COLO829 (cell line): ENCODE measurements around the gene PLP2.
"Not testable (repeated sequence)": the region's sequence is repeated elsewhere in the genome, so short reads cannot be mapped to it uniquely, and the experiment has no call there.

Experiments used
- DNase-seq: peaks from one replicate; pipeline ENCODE4 v3.0.0; 2012; ENCODE audit warnings: low spot score

Gene PLP2

GRCh38 chrX:49171752-49172279, at the start of gene PLP2:
PLP2 (plus strand) TSS chrX:49171898; CDS start chrX:49172001, 103 bp downstream.
- DNase-seq: no peak

DNA sequence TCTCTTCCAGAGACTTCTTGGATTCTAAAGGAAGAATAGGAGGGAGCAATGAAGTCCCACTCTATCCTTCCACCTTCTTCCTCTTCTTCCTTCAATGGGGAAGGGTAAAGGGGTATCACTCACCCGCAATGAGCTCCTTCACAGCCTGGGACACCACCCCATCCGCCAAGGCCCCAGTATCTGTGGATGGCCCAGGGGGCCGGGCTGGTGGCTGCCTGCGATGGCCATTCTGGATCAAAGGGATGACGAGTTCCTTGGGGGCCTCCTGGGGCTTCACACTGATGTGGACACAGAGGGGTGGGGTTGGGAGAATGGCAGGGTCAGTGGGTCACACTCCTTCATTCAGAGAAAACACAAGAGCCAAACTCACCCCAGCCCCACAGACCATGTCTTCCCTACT, 49.2 kb upstream of the PLP2 start:
- no peak for DNase-seq

DNA sequence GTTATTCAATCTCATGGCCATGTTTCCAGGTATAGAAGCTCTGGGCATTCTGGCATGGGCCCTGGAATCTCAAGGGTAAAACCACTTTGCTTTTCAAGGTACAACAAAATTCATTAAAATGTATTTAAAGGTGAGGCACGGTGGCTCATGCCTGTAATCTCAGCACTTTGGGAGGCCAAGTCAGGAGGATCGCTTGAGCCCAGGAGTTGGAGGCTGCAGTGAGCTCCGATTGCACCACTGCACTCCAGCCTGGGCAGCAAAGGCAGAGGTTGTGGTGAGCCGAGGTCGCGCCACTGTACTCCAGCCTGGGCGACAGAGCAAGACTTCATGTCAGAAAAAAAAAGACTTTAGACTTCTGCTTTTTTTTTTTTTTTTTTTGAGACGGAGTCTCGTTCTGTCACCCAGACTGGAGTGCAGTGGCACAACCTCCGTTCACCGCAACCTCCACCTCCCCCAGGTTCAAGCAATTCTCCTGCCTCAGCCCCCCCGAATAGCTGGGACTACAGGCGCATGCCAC, 43.9 kb upstream of the PLP2 start:
- not testable (repeated sequence) for DNase-seq

DNA sequence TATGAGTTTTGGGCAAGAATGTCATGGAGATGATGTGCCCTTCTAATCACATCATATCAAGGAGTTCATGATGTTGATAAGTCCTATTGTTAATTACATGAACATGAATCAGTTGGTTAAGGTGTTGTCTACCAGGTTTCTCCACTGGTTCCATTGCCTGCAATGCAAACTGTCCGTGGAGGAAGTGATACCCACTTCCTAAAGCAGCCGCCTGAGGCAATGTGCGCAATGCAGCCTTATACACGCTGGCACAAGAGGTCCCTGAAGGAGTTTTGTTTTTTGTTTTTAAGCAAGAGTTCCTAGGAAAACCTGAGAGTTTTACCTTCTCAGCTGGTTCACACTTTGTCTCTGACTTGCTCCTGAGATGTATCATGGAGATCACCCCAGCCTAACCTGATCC, 42.3 kb upstream of the PLP2 start:
- no peak for DNase-seq

- not testable (repeated sequence) for DNase-seq
Measured at GRCh38 chrX:49132275-49132674, 39.4 kb upstream of the PLP2 start.

DNA sequence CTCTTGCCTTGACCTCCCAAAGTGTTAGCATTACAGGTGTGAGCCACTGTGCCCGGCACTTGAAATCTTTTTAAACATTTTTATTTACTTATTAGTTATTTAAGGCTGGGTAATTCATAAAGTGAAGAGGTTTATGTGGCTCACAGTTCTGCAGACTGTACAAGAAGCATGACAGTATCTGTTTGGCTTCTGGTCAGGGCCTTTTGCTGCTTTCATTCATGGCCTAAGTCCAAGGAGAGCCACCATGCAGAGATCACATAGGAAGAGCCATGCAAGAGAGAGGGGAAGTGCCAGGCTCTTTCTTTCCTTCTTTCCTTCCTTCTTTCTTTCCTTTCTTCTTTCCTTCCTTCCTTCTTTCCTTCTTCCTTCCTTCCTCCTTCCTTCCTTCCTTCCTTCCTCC, 37.9 kb upstream of the PLP2 start:
- DNase-seq: no peak

DNA sequence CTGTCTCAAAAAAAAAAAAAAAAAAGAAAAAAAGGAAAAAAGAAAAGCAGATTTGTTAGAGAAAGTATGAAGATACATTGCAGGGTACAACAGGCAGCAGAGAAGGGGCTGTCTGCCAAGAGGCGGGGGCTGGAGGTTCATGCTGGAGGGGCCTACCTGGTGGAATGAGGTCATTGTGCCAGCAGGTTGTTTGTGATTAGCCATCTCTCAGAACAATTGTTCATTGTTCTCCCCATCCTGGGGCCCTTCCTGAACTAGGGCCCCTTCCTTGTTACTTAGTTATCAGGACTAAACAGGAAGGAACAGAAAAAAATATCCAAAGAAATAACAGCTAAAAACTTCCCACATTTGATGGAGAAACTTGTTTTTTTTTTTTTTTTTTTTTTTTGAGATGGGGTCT, 34.2 kb upstream of the PLP2 start:
- no peak for DNase-seq

- no peak for DNase-seq
Measured at GRCh38 chrX:49139713-49140112, 32.0 kb upstream of the PLP2 start.

DNA sequence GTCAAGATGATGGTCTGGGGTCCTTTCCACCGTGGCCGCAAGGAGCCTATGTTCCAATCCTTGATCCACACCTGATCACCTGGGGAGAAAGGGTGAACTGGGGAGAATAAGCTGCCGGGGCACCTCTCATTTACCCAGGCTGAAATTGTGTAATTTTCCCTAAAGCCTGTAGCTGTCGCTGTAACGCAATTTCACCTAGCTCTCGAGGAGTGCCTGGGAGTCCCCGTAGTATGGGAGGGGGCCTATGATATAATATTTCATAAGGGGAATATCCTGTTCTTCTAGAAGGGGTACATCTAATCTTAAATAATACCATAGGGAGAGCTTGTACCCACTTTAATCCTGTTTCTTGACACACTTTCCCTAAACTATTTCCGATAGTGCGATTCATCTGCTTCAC, 29.4 kb upstream of the PLP2 start:
- not testable (repeated sequence) for DNase-seq

DNA sequence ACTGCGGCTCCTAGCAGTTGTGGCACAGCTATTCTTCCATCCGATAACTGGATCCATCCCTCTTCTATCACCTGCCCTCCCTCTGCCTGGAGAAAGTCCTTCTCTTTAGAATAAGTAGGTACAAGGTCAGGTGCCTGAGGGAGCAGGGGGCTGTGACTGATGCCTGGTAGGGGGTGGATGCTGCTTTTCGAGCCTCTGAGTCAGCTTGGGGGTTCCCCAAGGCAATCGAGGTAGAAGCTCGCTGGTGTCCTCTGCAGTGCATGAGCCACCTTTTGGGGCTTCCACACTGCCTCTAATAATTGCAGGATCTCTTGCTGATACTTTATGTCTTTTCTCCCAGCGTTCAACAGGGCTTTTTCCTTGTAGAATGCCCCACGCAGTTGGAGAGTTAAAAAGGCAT, 28.5 kb upstream of the PLP2 start:
- DNase-seq: not testable (repeated sequence)

DNA sequence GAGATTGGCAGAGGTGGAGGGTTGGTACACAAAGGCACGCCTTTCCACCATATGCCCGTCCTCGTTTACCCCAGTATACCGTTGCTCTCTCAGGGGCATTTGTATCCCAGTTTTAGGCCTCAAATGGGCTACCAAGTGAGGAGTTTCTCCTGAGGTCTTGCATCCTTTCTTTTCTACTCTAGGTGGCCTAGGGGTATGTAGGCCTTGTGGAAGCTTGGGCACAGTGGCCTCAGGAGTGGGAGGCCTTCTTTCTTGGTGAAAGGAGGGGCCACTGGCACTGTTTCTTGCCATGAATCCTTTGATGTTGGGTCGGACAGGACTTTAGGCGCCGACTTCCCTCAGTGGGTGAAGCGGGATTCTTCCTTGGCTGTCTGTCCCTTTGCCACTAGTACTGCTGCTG, 24.4 kb upstream of the PLP2 start:
- no peak for DNase-seq

DNA sequence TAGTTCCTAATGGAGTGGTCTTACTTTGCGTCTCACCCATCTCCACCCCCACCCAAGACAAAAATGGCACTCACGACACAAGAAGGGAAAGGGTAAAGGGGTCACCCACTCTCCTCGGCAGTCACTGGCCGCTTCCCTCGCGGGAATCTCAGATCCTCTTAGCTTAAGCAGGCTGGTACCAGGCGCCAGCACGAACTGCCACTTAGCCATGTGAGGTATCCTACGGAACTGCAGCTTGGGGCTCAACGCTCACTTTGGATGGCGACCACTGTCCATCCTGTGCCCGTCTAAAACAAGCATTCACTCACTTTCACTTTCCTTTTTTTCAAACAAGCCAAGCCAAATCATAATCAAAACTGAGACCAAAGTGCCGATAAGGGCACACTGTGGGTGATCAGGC, 23.8 kb upstream of the PLP2 start:
- DNase-seq: no peak

GRCh38 chrX:49148390-49149100, 23.2 kb upstream of the PLP2 start:
- DNase-seq: not testable (repeated sequence)

GRCh38 chrX:49149291-49149690, 22.4 kb upstream of the PLP2 start:
- not testable (repeated sequence) for DNase-seq

GRCh38 chrX:49153467-49153866, 18.2 kb upstream of the PLP2 start:
- no peak for DNase-seq

DNA sequence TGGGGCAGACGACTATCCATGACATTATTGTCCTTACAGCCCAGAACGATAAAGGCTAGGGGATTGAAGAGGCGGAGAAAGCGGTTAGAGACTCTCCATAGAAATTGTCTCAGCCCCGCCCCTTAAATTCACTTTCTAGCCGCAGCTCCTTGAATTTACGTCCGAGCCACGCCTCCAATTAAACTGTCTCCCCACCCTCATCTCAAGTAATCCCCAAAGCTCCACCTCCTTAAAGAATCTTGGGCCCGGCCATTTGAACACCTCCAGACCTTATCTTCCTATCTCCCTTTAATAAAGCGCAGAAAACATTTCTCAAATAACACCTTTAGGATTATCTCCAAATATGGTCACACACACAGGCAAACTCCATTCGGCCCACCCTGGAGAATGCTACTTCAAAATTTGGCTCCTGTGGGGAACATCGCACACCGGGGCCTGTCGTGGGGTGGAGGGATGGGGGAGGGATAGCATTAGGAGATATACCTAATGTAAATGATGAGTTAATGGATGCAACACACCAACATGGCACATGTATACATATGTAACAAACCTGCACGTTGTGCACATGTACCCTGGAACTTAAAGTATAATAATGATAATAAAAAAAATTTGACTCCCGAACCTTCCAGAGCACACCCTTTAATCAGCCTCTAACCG, 16.3 kb upstream of the PLP2 start:
- DNase-seq: peak; percentile 63

GRCh38 chrX:49155900-49156837, 15.5 kb upstream of the PLP2 start:
- peak; percentile 81 for DNase-seq

DNA sequence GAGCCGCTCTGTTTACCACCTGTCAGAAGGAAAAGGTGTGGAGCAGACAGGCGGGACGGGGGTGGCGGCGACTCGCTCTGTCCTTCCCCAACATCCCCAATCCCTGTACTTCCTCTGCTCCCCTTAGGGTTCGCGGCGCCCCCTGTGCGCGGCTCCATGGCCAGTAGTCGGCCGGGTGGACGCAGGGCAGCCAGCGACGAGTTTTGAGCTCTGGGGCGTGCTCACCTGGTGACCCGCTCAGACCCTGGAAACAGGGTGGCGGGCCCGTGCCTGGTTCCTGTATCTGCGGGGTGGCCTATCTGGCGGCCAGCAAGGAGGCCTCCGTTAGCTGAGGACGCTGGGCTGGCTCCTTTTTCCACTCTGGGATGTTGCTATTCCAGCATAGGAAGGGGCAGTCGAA, 14.5 kb upstream of the PLP2 start:
- no peak for DNase-seq

DNA sequence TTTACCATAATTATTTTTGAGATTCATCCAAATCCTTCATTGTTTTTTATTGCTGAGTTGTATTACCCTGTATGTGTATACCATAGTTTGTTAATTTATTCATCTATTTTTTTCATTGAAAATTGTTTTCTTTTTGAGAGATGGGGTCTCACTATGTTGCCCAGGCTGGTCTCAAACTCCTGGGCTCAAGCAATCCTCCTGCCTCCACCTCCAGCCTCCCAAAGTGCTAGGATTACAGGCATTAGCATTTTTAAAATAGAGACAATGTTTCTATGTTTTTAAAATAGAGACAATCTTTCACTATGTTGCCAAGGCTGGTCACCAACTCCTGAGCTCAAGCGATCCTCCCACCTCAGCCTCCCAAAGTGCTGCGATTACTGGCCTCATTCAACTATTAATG, 10.8 kb upstream of the PLP2 start:
- DNase-seq: no peak

DNA sequence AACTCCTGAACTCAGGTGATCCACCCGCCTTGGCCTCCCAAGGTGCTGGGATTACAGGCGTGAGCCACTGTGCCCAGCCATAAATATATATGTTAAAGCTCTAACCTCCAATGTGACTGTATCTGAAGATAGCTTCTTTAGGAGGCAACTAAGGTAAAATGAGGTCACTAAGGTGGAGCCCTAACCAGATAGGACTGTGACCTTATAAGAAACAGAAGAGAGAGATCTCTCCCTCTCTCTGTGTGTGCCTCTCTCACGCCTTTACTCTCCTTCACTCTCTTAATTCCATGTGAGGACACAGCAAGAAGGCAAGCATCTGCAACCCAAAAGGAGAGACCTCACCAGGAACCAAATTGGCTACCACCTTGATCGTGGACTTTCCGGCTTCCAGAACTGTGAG, 10.1 kb upstream of the PLP2 start:
- DNase-seq: no peak

- DNase-seq: no peak
Measured at GRCh38 chrX:49162620-49163019, 9.1 kb upstream of the PLP2 start, which contains the start of gene MAGIX. MAGIX (plus strand) TSS chrX:49162758; CDS start chrX:49162890, 132 bp downstream.
